WERI-Rb-1 (cell line): ENCODE data around the gene ABHD14A.

Experiments used
- DNase-seq: peaks from one replicate; pipeline ENCODE4 v3.0.0-alpha.2; 2020
- H3K27ac ChIP-seq: fragments of 250-450 bp; sonication (Bioruptor Pico); 2 replicates; pipeline ENCODE4 v1.5.1; 2020; ENCODE audit warnings: mild to moderate bottlenecking, moderate library complexity
- H3K27me3 ChIP-seq: fragments of 250-450 bp; sonication (Bioruptor Pico); 2 replicates; pipeline ENCODE4 v1.5.1; 2021; ENCODE audit warnings: mild to moderate bottlenecking, low read depth, moderate library complexity; ENCODE audit not compliant: insufficient read depth, severe bottlenecking
- H3K36me3 ChIP-seq: fragments of 250-450 bp; sonication (Bioruptor Pico); 2 replicates; pipeline ENCODE4 v1.5.1; 2020; ENCODE audit warnings: mild to moderate bottlenecking, moderate library complexity
- H3K4me3 ChIP-seq: 2 replicates; pipeline ENCODE4 v1.5.1; 2011; ENCODE audit warnings: low read depth, mild to moderate bottlenecking, control low read depth, low read length
- H3K9me3 ChIP-seq: fragments of 250-450 bp; sonication (Bioruptor Pico); 2 replicates; pipeline ENCODE4 v1.5.1; 2021; ENCODE audit warnings: mild to moderate bottlenecking, moderate library complexity; ENCODE audit not compliant: severe bottlenecking
- CTCF ChIP-seq: IDR thresholded peaks from 2 replicates; pipeline ENCODE4 v1.5.1; 2011; ENCODE audit warnings: low read depth, mild to moderate bottlenecking, control low read depth, inconsistent platforms, low read length

The ABHD14A gene

GRCh38 chr3:51949121-51949520 lies 25.7 kb upstream of the ABHD14A start:
- no peaks in the 10 kb centered on the region for H3K9me3 ChIP-seq
- no peaks in the 10 kb centered on the region; the same call in 1 of the 2 replicates for H3K36me3 ChIP-seq
- H3K27ac ChIP-seq: no peak overlapping the region
- no peaks in the 10 kb centered on the region for H3K27me3 ChIP-seq
- H3K4me3 ChIP-seq: no peak overlapping the region
- no peak for TF ChIP-seq CTCF
- DNase-seq: no peak

GRCh38 chr3:51950899-51951298 lies 24.0 kb upstream of the ABHD14A start:
- TF ChIP-seq CTCF: no peak
- no peak overlapping the region for H3K27ac ChIP-seq
- peaks cover 10% of the 10 kb centered on the region for H3K36me3 ChIP-seq
- no peaks in the 10 kb centered on the region for H3K27me3 ChIP-seq
- DNase-seq: no peak
- no peak overlapping the region for H3K4me3 ChIP-seq
- no peaks in the 10 kb centered on the region for H3K9me3 ChIP-seq

- no peak for DNase-seq
These were observed 21.4 kb upstream of the ABHD14A start for GRCh38 chr3:51953445-51953844.

GRCh38 chr3:51954105-51954504 lies 20.8 kb upstream of the ABHD14A start:
- DNase-seq: no peak
- Histone ChIP-seq H3K9me3 (no peaks in the 10 kb centered on the region), H3K36me3 (peaks cover 42% of the 10 kb centered on the region), H3K4me3 (no peak overlapping the region), H3K27me3 (no peaks in the 10 kb centered on the region), H3K27ac (peak overlapping the region; percentile 64)
- no peak for TF ChIP-seq CTCF

More at GRCh38 chr3:51953445-51953844, 21.4 kb upstream of the ABHD14A start:
- H3K27ac ChIP-seq: peak overlapping the region; percentile 64
- H3K4me3 ChIP-seq: no peak overlapping the region
- peaks cover 35% of the 10 kb centered on the region for H3K36me3 ChIP-seq
- TF ChIP-seq CTCF: no peak
- H3K27me3 ChIP-seq: no peaks in the 10 kb centered on the region
- no peaks in the 10 kb centered on the region for H3K9me3 ChIP-seq

- TF ChIP-seq CTCF: no peak
- DNase-seq: no peak
- Histone ChIP-seq H3K4me3 (no peak overlapping the region), H3K27me3 (no peaks in the 10 kb centered on the region), H3K36me3 (peaks cover 48% of the 10 kb centered on the region), H3K9me3 (no peaks in the 10 kb centered on the region), H3K27ac (peak overlapping the region; percentile 64)
These were observed 20.2 kb upstream of the ABHD14A start for GRCh38 chr3:51954713-51955112.

GRCh38 chr3:51955175-51955892 lies 19.5 kb upstream of the ABHD14A start, which contains the start of gene GPR62:
GPR62 (plus strand) TSS chr3:51955381; CDS start chr3:51955653, 272 bp downstream.
- no peak for DNase-seq
- Histone ChIP-seq H3K9me3 (no peaks in the 10 kb centered on the region), H3K36me3 (peaks cover 54% of the 10 kb centered on the region), H3K4me3 (no peak within 1 kb of the TSS), H3K27me3 (no peaks in the 10 kb centered on the region), H3K27ac (peak within 1 kb of the TSS; percentile 64)
- TF ChIP-seq CTCF: no peak
